ENCODE measurements around the gene FIGNL2. TPM values are rescaled to one million over a fixed set of nuclear protein-coding genes. Genes with fewer than 3 reads are reported as not detected.

FIGNL2 gene, protein sequence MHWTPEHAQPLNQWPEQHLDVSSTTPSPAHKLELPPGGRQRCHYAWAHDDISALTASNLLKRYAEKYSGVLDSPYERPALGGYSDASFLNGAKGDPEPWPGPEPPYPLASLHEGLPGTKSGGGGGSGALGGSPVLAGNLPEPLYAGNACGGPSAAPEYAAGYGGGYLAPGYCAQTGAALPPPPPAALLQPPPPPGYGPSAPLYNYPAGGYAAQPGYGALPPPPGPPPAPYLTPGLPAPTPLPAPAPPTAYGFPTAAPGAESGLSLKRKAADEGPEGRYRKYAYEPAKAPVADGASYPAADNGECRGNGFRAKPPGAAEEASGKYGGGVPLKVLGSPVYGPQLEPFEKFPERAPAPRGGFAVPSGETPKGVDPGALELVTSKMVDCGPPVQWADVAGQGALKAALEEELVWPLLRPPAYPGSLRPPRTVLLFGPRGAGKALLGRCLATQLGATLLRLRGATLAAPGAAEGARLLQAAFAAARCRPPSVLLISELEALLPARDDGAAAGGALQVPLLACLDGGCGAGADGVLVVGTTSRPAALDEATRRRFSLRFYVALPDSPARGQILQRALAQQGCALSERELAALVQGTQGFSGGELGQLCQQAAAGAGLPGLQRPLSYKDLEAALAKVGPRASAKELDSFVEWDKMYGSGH
- total RNA-seq (2021; ENCODE audit: unreplicated experiment) (0.27 TPM), Bru-seq, nascent RNA (percentile 25 among the genes with signal in this experiment), BruChase-seq, experiment 1, labeled RNA remaining after a 6-hour chase (percentile 16 among the genes with signal in this experiment), BruChase-seq, experiment 2, labeled RNA remaining after a 2-hour chase (percentile 21 among the genes with signal in this experiment)
- 0.04 and 0.05 TPM in 2 replicates for polyA plus RNA-seq (2012)
- long read RNA-seq, result 0 reads

DNA sequence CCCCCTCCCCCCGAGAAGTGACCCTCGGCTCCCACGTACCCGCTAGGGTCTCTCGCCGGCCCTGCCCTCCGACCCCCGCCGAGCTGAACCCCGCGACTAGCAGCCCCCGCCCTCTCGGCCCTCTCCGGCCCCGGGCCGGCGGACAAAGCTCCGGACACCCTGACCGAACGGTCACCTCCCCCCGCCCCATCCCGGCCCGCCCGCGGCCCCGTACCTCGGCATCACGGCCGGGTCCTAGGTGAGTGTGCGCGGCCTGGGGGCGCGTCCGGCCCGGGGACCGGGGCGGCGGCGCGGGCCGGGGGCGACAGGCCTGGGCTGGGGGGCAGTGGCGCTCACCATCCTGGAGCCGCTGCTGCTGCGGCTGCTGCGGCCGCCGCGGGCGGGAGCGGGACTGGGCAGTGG, at the start of gene FIGNL2:
FIGNL2 (minus strand) TSS at position 393 of the 402 bp plus-strand sequence. CDS start 26,305 bp downstream, outside the sequence.
- POLR2A ChIA-PET, result interaction anchor here (0.6 kb wide), 1 partner anchor 456 kb away, joined by 5 read pairs; no protein-coding TSS in a partner anchor
- peaks cover 0 to 4% of the 10 kb centered on the region in 2 experiments; a peak in 2 of 4 replicates for H3K4me1 ChIP-seq (ENCODE audit: control insufficient read depth in 1 of 2, insufficient read depth in 2 of 2, low read length in 2 of 2)
- no peak within 1 kb of the TSS for H2AFZ ChIP-seq (ENCODE audit: low read depth, low read length, poor library complexity, severe bottlenecking)
- H3K36me3 ChIP-seq (ENCODE audit: control insufficient read depth in 1 of 2, insufficient read depth in 2 of 2, low read length in 2 of 2), result no peaks in the 10 kb centered on the region
- BruUV-seq (replicated peaks), result no TSS peak
- TF ChIP-seq SRF (IDR thresholded peaks at IDR 0.05; ENCODE audit: low read depth) (no peak), FOSL1 (IDR thresholded peaks at IDR 0.05; ENCODE audit: low read depth) (no peak), ELF1 (IDR thresholded peaks at IDR 0.05; ENCODE audit: borderline replicate concordance, low read depth) (no peak), EGR1 (IDR thresholded peaks at IDR 0.05; ENCODE audit: low read depth) (no peak), RAD21 (IDR thresholded peaks at IDR 0.05; ENCODE audit: low read depth) (no peak), CBX3 (IDR thresholded peaks at IDR 0.05; ENCODE audit: low read depth) (no peak), SIN3A (IDR thresholded peaks at IDR 0.05; ENCODE audit: low read depth) (no peak), POLR2A (IDR thresholded peaks at IDR 0.05; ENCODE audit: borderline replicate concordance, extremely low read depth, insufficient read depth, insufficient read length) (no peak), TCF7L2 (IDR thresholded peaks at IDR 0.05; ENCODE audit: borderline replicate concordance, extremely low read depth, insufficient read depth, insufficient read length) (no peak), POLR2AphosphoS5 (IDR thresholded peaks at IDR 0.05; ENCODE audit: low read depth, low read length) (no peak), ZFX (IDR thresholded peaks at IDR 0.05) (no peak), EZH2 (IDR thresholded peaks at IDR 0.05) (no peak), YY1 (IDR thresholded peaks at IDR 0.05; ENCODE audit: extremely low read depth, insufficient replicate concordance, low read depth, low read length) (no peak), ZNF274 (IDR thresholded peaks at IDR 0.05; ENCODE audit: low read depth, low read length) (no peak), SP1 (IDR thresholded peaks at IDR 0.05; ENCODE audit: low read depth) (no peak), EZH2phosphoT487 (IDR thresholded peaks at IDR 0.05; ENCODE audit: borderline replicate concordance) (no peak)
- TF ChIP-seq, protein P1, sequence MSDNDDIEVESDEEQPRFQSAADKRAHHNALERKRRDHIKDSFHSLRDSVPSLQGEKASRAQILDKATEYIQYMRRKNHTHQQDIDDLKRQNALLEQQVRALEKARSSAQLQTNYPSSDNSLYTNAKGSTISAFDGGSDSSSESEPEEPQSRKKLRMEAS (IDR thresholded peaks at IDR 0.05), result no peak
- TF ChIP-seq, protein P2, sequence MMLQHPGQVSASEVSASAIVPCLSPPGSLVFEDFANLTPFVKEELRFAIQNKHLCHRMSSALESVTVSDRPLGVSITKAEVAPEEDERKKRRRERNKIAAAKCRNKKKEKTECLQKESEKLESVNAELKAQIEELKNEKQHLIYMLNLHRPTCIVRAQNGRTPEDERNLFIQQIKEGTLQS (IDR thresholded peaks at IDR 0.05), result no peak
- TF ChIP-seq, protein P3, sequence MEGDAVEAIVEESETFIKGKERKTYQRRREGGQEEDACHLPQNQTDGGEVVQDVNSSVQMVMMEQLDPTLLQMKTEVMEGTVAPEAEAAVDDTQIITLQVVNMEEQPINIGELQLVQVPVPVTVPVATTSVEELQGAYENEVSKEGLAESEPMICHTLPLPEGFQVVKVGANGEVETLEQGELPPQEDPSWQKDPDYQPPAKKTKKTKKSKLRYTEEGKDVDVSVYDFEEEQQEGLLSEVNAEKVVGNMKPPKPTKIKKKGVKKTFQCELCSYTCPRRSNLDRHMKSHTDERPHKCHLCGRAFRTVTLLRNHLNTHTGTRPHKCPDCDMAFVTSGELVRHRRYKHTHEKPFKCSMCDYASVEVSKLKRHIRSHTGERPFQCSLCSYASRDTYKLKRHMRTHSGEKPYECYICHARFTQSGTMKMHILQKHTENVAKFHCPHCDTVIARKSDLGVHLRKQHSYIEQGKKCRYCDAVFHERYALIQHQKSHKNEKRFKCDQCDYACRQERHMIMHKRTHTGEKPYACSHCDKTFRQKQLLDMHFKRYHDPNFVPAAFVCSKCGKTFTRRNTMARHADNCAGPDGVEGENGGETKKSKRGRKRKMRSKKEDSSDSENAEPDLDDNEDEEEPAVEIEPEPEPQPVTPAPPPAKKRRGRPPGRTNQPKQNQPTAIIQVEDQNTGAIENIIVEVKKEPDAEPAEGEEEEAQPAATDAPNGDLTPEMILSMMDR (IDR thresholded peaks at IDR 0.05 in 2 of 3, conservative IDR thresholded peaks at IDR 0.05 in 1 of 3; ENCODE audit: borderline replicate concordance in 1 of 3, insufficient read depth in 1 of 3, low read depth in 2 of 3, low read length in 2 of 3), result no peak
- CTCF ChIA-PET, result no interaction called here
- H3K9ac ChIP-seq (ENCODE audit: low read length), result peak within 1 kb of the TSS; percentile 27; the same call in 1 of the 2 replicates
- peak within 1 kb of the TSS; percentile 43; the same call in 1 of the 2 replicates for H3K27ac ChIP-seq (ENCODE audit: low read depth, low read length)
- DNase-seq (ENCODE audit: low read depth, low spot score), result no peak
- H3K4me2 ChIP-seq (ENCODE audit: low read length), result peak within 1 kb of the TSS; percentile 66
- H3K27me3 ChIP-seq (ENCODE audit: insufficient read depth, low read length), result no peaks in the 10 kb centered on the region
- intact Hi-C loops (cut with micrococcal nuclease), result no loop called here
- peak; percentile 33; the same call in 1 of the 2 replicates for ATAC-seq
- peak within 1 kb of the TSS; percentile 41 to 50 for H3K4me3 ChIP-seq (replicated peaks in 1 of 2; ENCODE audit: low read depth in 1 of 2, low read length in 2 of 2)
- no peaks in the 10 kb centered on the region for H3K9me3 ChIP-seq (ENCODE audit: control insufficient read depth in 1 of 2, insufficient read depth in 1 of 2, low read depth in 1 of 2, low read length in 2 of 2)
- H3K9me2 ChIP-seq (ENCODE audit: insufficient read depth), result no peaks in the 10 kb centered on the region
- RAD21 ChIA-PET (ENCODE audit: low non-redundant PET in 1 of 2, low total read pairs in 2 of 2, uncharacterized antibody in 2 of 2, unreplicated experiment in 2 of 2), result interaction anchor here in 1 of 2 experiments (0.6 kb wide), 1 partner anchor 27 kb away, joined by 4 read pairs; no protein-coding TSS in a partner anchor
- no peaks in the 10 kb centered on the region for H4K20me1 ChIP-seq (ENCODE audit: insufficient read depth)
- no peaks in the 10 kb centered on the region for H3K79me2 ChIP-seq (ENCODE audit: insufficient read depth, low read length)
